GM18508 (cell line): Measurements from ENCODE around the gene AKR1C2.
"Not testable (repeated sequence)": the region's sequence is repeated elsewhere in the genome, so short reads cannot be mapped to it uniquely, and the experiment has no call there.

Experiments
- ATAC-seq: cut with Tn5 transposase; IDR thresholded peaks from one replicate; pipeline ENCODE4 v1.9.1; 2021; ENCODE audit warnings: moderate number of reproducible peaks; ENCODE audit not compliant: insufficient read depth, unreplicated experiment

AKR1C2 gene

GRCh38 chr10:4962876-4963814, 40.5 kb downstream of the AKR1C2 start, which contains the start of gene AKR1C1:
Gene AKR1C1 (plus strand): TSS chr10:4963415. CDS start chr10:4963445, 30 bp downstream.
- ATAC-seq: not testable (repeated sequence)

- ATAC-seq: not testable (repeated sequence)
Measured at GRCh38 chr10:4962308-4962707, 41.3 kb downstream of the AKR1C2 start.

- ATAC-seq: not testable (repeated sequence)
Measured at GRCh38 chr10:4961558-4961957, 42.1 kb downstream of the AKR1C2 start.

GRCh38 chr10:4956955-4957645, 46.6 kb downstream of the AKR1C2 start:
- not testable (repeated sequence) for ATAC-seq

GRCh38 chr10:4956088-4956487, 47.6 kb downstream of the AKR1C2 start:
- not testable (repeated sequence) for ATAC-seq

GRCh38 chr10:4953405-4953804, 50.3 kb downstream of the AKR1C2 start:
- ATAC-seq: no peak

GRCh38 chr10:4951512-4952162, 52.0 kb downstream of the AKR1C2 start:
- not testable (repeated sequence) for ATAC-seq

- ATAC-seq: no peak
Measured at GRCh38 chr10:4947635-4948596, 55.7 kb downstream of the AKR1C2 start.

GRCh38 chr10:4947039-4947634, 56.5 kb downstream of the AKR1C2 start:
- ATAC-seq: no peak

- no peak for ATAC-seq
Measured at GRCh38 chr10:4945766-4946717, 57.6 kb downstream of the AKR1C2 start.

- ATAC-seq: no peak
Measured at GRCh38 chr10:4944841-4945240, 58.8 kb downstream of the AKR1C2 start.

GRCh38 chr10:4943821-4944220, 59.8 kb downstream of the AKR1C2 start:
- ATAC-seq: no peak

GRCh38 chr10:4943416-4943815, 60.2 kb downstream of the AKR1C2 start:
- ATAC-seq: not testable (repeated sequence)

- not testable (repeated sequence) for ATAC-seq
Measured at GRCh38 chr10:4942931-4943330, 60.7 kb downstream of the AKR1C2 start.

- ATAC-seq: no peak
Measured at GRCh38 chr10:4941540-4942330, 61.9 kb downstream of the AKR1C2 start.

- not testable (repeated sequence) for ATAC-seq
Measured at GRCh38 chr10:4940909-4941308, 62.7 kb downstream of the AKR1C2 start.

- ATAC-seq: not testable (repeated sequence)
Measured at GRCh38 chr10:4940073-4940428, 63.6 kb downstream of the AKR1C2 start.
